IPS-20b (cell line): Measurements from ENCODE around the gene MAPKBP1.
A peak's percentile ranks its signal among the peaks of the same experiment; 100 is the strongest.
"Not testable (repeated sequence)": the region's sequence is repeated elsewhere in the genome, so short reads cannot be mapped to it uniquely, and the experiment has no call there.

Experiments
- H3K27ac ChIP-seq: one replicate; pipeline ENCODE4 v1.5.1; 2013; ENCODE audit warnings: low read length
- H3K27me3 ChIP-seq: 2 replicates; pipeline ENCODE4 v1.6.1; 2013; ENCODE audit warnings: mild to moderate bottlenecking, low read length, inconsistent platforms; ENCODE audit not compliant: insufficient read depth
- H3K36me3 ChIP-seq: 2 replicates; pipeline ENCODE4 v1.6.1; 2013; ENCODE audit warnings: low read depth, mild to moderate bottlenecking, inconsistent platforms, low read length, moderate library complexity; ENCODE audit not compliant: insufficient read depth
- H3K4me1 ChIP-seq: 2 replicates; pipeline ENCODE4 v1.6.1; 2013; ENCODE audit warnings: mild to moderate bottlenecking, control low read depth, inconsistent platforms, low read length, moderate library complexity; ENCODE audit not compliant: insufficient read depth
- H3K4me3 ChIP-seq: 2 replicates; pipeline ENCODE4 v1.5.1; 2013; ENCODE audit warnings: mild to moderate bottlenecking, low read length, inconsistent platforms
- H3K9ac ChIP-seq: 2 replicates; pipeline ENCODE4 v1.6.1; 2013; ENCODE audit warnings: low read depth, mild to moderate bottlenecking, inconsistent platforms, low read length, moderate library complexity
- H3K9me3 ChIP-seq: 2 replicates; pipeline ENCODE4 v1.6.1; 2013; ENCODE audit warnings: mild to moderate bottlenecking, low read depth, low read length, inconsistent platforms; ENCODE audit not compliant: insufficient read depth

Gene MAPKBP1, protein sequence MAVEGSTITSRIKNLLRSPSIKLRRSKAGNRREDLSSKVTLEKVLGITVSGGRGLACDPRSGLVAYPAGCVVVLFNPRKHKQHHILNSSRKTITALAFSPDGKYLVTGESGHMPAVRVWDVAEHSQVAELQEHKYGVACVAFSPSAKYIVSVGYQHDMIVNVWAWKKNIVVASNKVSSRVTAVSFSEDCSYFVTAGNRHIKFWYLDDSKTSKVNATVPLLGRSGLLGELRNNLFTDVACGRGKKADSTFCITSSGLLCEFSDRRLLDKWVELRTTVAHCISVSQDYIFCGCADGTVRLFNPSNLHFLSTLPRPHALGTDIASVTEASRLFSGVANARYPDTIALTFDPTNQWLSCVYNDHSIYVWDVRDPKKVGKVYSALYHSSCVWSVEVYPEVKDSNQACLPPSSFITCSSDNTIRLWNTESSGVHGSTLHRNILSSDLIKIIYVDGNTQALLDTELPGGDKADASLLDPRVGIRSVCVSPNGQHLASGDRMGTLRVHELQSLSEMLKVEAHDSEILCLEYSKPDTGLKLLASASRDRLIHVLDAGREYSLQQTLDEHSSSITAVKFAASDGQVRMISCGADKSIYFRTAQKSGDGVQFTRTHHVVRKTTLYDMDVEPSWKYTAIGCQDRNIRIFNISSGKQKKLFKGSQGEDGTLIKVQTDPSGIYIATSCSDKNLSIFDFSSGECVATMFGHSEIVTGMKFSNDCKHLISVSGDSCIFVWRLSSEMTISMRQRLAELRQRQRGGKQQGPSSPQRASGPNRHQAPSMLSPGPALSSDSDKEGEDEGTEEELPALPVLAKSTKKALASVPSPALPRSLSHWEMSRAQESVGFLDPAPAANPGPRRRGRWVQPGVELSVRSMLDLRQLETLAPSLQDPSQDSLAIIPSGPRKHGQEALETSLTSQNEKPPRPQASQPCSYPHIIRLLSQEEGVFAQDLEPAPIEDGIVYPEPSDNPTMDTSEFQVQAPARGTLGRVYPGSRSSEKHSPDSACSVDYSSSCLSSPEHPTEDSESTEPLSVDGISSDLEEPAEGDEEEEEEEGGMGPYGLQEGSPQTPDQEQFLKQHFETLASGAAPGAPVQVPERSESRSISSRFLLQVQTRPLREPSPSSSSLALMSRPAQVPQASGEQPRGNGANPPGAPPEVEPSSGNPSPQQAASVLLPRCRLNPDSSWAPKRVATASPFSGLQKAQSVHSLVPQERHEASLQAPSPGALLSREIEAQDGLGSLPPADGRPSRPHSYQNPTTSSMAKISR (N-terminal part only)

DNA sequence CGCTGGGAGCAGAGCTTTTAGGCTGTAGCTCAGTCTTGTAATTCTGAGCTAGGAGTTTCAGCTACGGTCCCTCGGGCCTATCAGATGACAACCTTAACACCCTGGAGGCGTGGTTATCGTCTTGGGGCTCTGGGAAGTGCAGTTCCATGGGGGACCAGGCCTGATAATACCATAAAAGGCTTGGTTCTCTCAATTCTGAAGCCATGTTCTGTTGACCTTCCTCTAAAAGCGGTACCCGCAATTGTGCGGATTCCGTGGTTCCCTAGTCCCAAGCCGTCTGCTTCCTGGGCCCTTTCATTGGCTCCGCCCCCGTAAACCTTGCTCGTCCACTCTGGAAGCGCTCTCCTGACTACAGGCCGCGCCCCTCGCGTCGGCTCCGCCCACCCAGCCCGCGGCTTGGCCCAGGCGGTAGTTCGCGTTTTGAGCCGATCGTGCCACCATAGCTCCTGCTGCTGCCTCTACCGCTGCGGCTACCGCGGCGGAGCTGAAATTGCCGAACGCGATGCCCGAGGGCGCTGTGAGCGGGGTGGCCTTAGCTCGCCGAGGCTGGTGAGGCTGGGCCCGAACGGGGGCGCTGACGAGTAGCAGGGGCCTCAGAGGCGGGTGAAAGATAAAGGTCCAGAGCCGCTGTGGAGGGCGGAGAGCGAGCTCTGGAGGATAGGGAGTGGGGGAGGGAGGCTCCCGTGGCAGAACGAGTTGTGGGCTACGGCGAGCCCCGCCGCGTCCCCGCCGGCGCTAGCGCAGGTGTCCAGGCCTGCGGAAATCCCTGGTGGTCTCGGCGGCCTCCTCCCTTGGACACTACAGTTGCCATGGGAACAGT is at the start of gene MAPKBP1:
TSS of gene MAPKBP1 (plus strand) at position 423 of the 820 bp plus-strand sequence. CDS start 792 bp downstream, outside the sequence.
- peaks cover 9% of the 10 kb centered on the region; the same call in 1 of the 2 replicates for H3K36me3 ChIP-seq
- no peaks in the 10 kb centered on the region for H3K27me3 ChIP-seq
- H3K27ac ChIP-seq = peak within 1 kb of the TSS; percentile 95
- no peaks in the 10 kb centered on the region for H3K9me3 ChIP-seq
- H3K4me3 ChIP-seq = peak within 1 kb of the TSS; percentile 97
- peak within 1 kb of the TSS; percentile 91; the same call in 1 of the 2 replicates for H3K9ac ChIP-seq
- peaks cover 29% of the 10 kb centered on the region for H3K4me1 ChIP-seq

DNA sequence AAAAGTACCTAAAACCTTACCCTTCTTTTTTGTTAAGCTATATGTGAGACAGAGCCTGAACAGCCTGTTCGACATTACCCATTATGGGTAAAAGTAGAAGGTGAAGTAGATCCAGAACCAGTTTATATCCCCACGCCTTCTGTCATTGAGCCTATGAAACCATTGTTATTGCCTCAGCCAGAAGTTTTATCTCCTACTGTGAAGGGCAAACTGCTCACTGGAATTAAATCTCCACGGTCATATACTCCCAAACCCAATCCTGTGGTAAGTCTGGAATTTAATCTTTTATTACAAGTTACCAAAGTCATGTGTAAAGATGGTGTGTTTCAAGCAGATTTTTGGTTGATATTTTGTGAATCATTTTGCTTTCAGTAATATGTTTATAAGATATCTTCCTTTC is 47.1 kb upstream of the MAPKBP1 start:
- H3K9ac ChIP-seq = no peak overlapping the region
- no peak overlapping the region for H3K27ac ChIP-seq
- no peaks in the 10 kb centered on the region for H3K4me1 ChIP-seq
- no peak overlapping the region for H3K4me3 ChIP-seq
- no peaks in the 10 kb centered on the region for H3K9me3 ChIP-seq
- H3K27me3 ChIP-seq = no peaks in the 10 kb centered on the region
- peaks cover 16% of the 10 kb centered on the region for H3K36me3 ChIP-seq

DNA sequence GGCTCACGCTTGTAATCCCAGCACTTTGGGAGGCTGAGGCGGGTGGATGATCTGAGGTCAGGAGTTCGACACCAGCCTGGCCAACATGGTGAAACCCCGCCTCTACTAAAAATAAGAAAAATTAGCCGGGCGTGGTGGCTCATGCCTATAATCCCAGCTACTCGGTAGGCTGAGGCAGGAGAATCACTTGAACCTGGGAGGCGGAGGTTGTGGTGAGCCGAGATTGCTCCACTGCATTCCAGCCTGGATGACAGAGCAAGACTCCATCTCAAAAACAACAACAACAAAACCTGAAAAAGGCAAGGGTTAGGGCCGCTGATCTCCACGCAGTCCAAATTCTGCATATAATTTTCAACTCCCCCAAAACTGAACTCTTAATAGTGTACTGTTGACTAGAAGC is 46.2 kb upstream of the MAPKBP1 start:
- H3K27me3 ChIP-seq, H3K9me3 ChIP-seq, H3K4me1 ChIP-seq, H3K4me3 ChIP-seq, H3K9ac ChIP-seq, H3K27ac ChIP-seq: not testable (repeated sequence)
- peaks cover 19% of the 10 kb centered on the region for H3K36me3 ChIP-seq

DNA sequence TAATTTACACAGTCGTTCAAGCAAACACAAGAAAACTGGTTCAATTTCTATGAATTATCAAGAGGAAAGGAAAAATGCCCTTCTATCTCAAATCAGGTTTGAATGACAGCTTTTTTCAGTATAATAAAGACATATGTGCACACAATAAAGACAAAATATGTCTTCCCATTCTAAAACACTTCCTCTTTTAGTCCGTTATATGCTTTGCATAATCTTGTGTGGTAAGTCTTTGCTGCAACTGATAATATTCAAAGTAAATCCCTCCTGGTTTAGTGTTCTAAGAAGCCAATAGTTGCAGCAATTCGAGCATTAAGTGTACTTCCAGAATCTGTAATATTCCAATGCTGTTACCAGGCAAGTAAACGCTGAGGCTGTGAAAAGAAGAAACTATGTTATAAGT is 43.7 kb upstream of the MAPKBP1 start:
- Histone ChIP-seq H3K36me3 (peaks cover 43% of the 10 kb centered on the region), H3K27ac (no peak overlapping the region), H3K9ac (no peak overlapping the region), H3K4me3 (no peak overlapping the region), H3K4me1 (no peaks in the 10 kb centered on the region), H3K9me3 (no peaks in the 10 kb centered on the region), H3K27me3 (no peaks in the 10 kb centered on the region)

DNA sequence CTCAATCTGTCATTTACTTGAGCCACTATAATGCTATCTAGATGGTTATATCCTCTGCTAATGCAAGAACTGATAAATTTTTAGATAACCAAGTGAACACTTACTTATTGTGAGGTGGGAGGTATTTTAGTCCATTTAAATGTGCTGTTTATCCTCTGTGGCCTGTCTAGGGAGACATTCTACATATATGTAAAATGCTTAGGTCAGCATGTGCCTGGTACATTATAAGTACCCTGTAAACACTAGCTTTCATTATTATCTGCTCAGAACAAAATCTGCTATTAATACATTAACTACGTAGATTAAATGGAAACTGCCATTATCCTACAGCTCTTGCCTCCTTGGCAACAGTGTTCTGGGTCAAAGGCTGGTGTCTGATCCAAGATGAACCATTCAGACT is 41.8 kb upstream of the MAPKBP1 start:
- H3K27ac ChIP-seq = no peak overlapping the region
- H3K27me3 ChIP-seq = no peaks in the 10 kb centered on the region
- no peaks in the 10 kb centered on the region for H3K4me1 ChIP-seq
- no peak overlapping the region for H3K4me3 ChIP-seq
- H3K9me3 ChIP-seq = no peaks in the 10 kb centered on the region
- H3K9ac ChIP-seq = no peak overlapping the region
- H3K36me3 ChIP-seq = peaks cover 59% of the 10 kb centered on the region

DNA sequence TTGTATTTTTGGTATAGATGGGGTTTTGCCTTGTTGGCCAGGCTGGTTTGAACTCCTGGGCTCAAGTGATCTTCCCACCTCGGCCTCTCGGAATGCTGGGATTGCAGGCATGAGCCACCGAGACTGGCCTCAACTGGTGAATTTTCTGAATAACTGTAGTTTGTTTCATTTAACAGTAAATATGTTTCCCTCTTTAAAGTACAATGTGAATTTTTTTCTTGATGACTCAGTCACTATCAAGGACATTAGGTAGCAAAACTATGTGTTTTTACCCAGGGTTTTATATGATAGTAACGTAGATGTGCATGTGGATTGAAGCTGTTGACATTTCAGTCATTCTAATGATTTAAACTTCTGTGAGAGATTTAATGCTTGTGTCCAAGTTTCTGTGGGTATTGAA is 40.2 kb upstream of the MAPKBP1 start:
- H3K27me3 ChIP-seq = no peaks in the 10 kb centered on the region
- no peaks in the 10 kb centered on the region for H3K4me1 ChIP-seq
- H3K9me3 ChIP-seq = no peaks in the 10 kb centered on the region
- peaks cover 68% of the 10 kb centered on the region for H3K36me3 ChIP-seq
- H3K4me3 ChIP-seq = no peak overlapping the region
- no peak overlapping the region for H3K9ac ChIP-seq
- no peak overlapping the region for H3K27ac ChIP-seq

DNA sequence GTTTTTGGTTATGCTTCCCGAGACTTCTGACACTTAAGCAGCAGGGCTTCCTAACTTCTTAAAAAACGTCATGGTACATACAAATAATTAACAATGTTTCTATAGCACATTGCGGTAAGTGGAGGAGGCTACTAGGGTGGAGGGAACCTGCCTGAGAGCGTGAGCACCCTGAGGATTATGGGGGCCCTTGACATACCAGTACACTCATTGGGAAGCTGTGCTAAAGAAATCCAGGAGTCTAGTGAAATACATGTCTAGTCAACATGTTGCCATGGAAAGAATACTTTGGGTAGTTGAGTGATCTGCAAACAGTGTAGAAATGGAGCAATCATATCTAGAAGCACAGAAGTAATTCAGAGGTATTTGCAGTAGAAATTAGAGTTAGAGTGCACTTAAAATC is 39.2 kb upstream of the MAPKBP1 start:
- H3K9ac ChIP-seq = no peak overlapping the region
- no peak overlapping the region for H3K27ac ChIP-seq
- H3K4me3 ChIP-seq = no peak overlapping the region
- no peaks in the 10 kb centered on the region for H3K4me1 ChIP-seq
- H3K9me3 ChIP-seq = no peaks in the 10 kb centered on the region
- peaks cover 73% of the 10 kb centered on the region for H3K36me3 ChIP-seq
- no peaks in the 10 kb centered on the region for H3K27me3 ChIP-seq

DNA sequence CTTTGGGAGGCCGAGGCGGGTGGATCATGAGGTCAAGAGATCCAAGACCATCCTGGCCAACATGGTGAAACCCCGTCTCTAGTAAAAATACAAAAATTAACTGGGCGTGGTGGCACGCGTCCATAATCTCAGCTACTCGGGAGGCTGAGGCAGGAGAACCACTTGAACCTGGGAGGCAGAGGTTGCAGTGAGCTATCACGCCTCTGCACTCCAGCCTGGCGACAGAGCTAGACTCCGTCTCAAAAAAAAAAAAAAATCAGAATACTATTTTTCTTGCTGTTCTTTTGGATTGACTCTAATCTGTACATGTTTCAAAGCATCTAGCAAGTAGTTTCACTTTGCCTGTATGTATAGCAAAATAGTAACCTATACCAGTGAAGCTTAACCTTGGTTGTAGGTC is 38.8 kb upstream of the MAPKBP1 start:
- H3K27me3 ChIP-seq, H3K4me1 ChIP-seq, H3K4me3 ChIP-seq, H3K27ac ChIP-seq, H3K9ac ChIP-seq, H3K9me3 ChIP-seq: not testable (repeated sequence)
- peaks cover 76% of the 10 kb centered on the region for H3K36me3 ChIP-seq

DNA sequence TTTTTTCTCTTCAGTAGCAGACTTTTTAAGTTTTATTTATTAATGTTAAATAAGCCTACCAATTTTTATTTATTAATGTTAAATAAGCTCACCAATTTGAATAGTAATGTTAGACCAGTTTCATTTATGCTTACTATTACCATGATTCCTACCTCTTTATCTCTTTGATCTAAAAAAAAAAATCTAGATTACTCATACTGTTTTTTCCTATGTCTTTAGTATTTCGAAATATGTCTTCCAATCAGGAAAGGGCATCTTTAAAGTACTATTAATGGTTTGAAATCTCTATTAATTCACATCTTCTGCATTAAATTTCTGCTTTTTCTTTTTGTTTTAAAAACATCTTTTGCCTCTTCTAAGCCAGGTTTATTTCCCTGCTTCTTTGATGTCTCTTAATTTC is 27.5 kb upstream of the MAPKBP1 start:
- H3K36me3 ChIP-seq = peaks cover 53% of the 10 kb centered on the region

DNA sequence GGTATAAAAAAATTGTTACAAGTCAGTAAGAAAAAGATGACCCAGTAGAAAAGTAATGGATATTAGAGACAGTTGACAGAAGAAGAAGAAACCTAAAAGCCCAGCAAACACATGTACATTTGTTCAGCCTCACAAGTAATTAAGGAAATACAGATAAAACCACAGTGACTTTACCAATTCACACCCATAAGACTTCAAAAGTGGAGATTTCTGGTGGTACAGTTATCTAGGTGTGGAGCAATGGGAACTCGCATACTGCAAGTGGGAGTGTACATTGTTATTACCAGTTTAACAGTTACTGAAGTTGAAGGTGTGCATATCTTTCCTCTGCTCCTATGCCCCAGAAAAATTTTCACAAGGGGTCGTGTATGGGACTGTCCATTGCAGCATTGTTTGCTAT is 18.1 kb upstream of the MAPKBP1 start:
- Histone ChIP-seq H3K4me3 (no peak overlapping the region), H3K36me3 (peaks cover 57% of the 10 kb centered on the region), H3K4me1 (no peaks in the 10 kb centered on the region), H3K27me3 (no peaks in the 10 kb centered on the region), H3K9me3 (no peaks in the 10 kb centered on the region), H3K27ac (no peak overlapping the region), H3K9ac (no peak overlapping the region)

More for the DNA sequence above, 27.5 kb upstream of the MAPKBP1 start:
- no peaks in the 10 kb centered on the region for H3K4me1 ChIP-seq
- no peak overlapping the region for H3K9ac ChIP-seq
- H3K4me3 ChIP-seq = no peak overlapping the region
- no peaks in the 10 kb centered on the region for H3K9me3 ChIP-seq
- H3K27me3 ChIP-seq = no peaks in the 10 kb centered on the region
- H3K27ac ChIP-seq = no peak overlapping the region
